Heart right ventricle (tissue), 16 donors: Measurements from ENCODE around the gene PDZD2. TPM values are rescaled to one million over a fixed set of nuclear protein-coding genes. Genes with fewer than 3 reads are reported as not detected.

Experiments used
- ATAC-seq, 8 donors: fragments of 200-7000 bp; cut with Tn5 transposase; one replicate each; pipeline ENCODE4 v1.9.1; 2020; ENCODE audit warnings: mild to moderate bottlenecking in 8 of 8, moderate library complexity in 8 of 8, moderate number of reproducible peaks in 1 of 8
- DNase-seq, 2 donors: peaks; one replicate each; pipeline ENCODE4 v3.0.0-alpha.2; 2020
- H3K27ac ChIP-seq, 10 donors: fragments of 200-600 bp; sonication (generic) in 2 of 10; one replicate each; pipeline versions ENCODE4 v1.5.0 to v1.8.0; 2020 to 2022; ENCODE audit warnings: mild to moderate bottlenecking in 3 of 10
- H3K27me3 ChIP-seq, 7 donors: fragments of 200-600 bp; one replicate each; pipeline ENCODE4 v1.8.0; 2021 to 2022; ENCODE audit warnings: mild to moderate bottlenecking in 2 of 7
- H3K36me3 ChIP-seq, 9 donors: fragments of 200-600 bp; sonication (generic) in 1 of 9; one replicate each; pipeline versions ENCODE4 v1.5.0 to v1.8.0; 2020 to 2022; ENCODE audit warnings: mild to moderate bottlenecking in 2 of 9
- H3K4me1 ChIP-seq, 9 donors: fragments of 200-600 bp; sonication (generic) in 1 of 9; one replicate each; pipeline versions ENCODE4 v1.5.0 to v1.8.0; 2020 to 2022; ENCODE audit warnings: mild to moderate bottlenecking in 4 of 9
- H3K4me3 ChIP-seq, 10 donors: fragments of 200-600 bp; sonication (generic) in 2 of 10; one replicate each; pipeline versions ENCODE4 v1.5.0 to v1.8.0; 2020 to 2022; ENCODE audit warnings: mild to moderate bottlenecking in 7 of 10, moderate library complexity in 2 of 10
- H3K9me3 ChIP-seq, 11 donors: fragments of 200-600 bp in 10 of 11; sonication (generic) in 2 of 11; one replicate each; pipeline versions ENCODE4 v1.5.0 to v1.8.0; 2013 to 2022; ENCODE audit warnings: mild to moderate bottlenecking in 2 of 11, control low read depth in 1 of 11, moderate library complexity in 1 of 11
- CTCF ChIP-seq, 9 donors: fragments of 200-600 bp; sonication (generic) in 2 of 9; IDR thresholded peaks; one replicate each; pipeline versions ENCODE4 v1.5.0 to v1.8.0; 2021 to 2022; ENCODE audit warnings: antibody characterized with exemption in 9 of 9, mild to moderate bottlenecking in 5 of 9, moderate library complexity in 1 of 9
- WGBS, 2 donors: extraction: QIAGEN DNeasy Blood & Tissue Kit; methylation state at CpG; one replicate each; pipeline ENCODE4 v1.1.7; 2013; ENCODE audit warnings: inconsistent platforms in 1 of 2; 5-methylcytosine and 5-hydroxymethylcytosine counted together
- intact Hi-C, 10 donors: fragments of 100-400 bp; cut with DNase I; formaldehyde crosslinking; loops; one replicate each; pipeline versions ENCODE4 v1.11.1 to v1.14.2; 2022
- polyA plus RNA-seq, 2 donors: library from polyadenylated mRNA; stranded (reverse); fragments of 200-250 nt; gene quantifications; one replicate each; pipeline ENCODE4 v1.2.3, GENCODE V29; 2013
- total RNA-seq, 10 donors: library from RNA; stranded (reverse); fragmentation: NEBNext Ultra II Directional in 3 of 10; extraction: Animal tissue kit (Norgen Biotek cat#: 25700) in 3 of 10; gene quantifications; one replicate each; pipeline versions ENCODE4 v1.2.1 to v1.2.4, GENCODE V29; 2021 to 2023
- donor health status: Arrhythmogenic right ventricular cardiomyopathy.
- donor health status: ischemic (EF 13 %, LVEDD 7.1; RV severe dilation, severe dysfunction).
- donor health status: healthy with polysubstance abuse.
- donor health status: DM: no; HTN: yes; CAD: no.
- donor health status: DM: no; HTN: no; CAD: no.
- donor health status: ischemic (EF 25% LVEDD 6.9; RV normal size, moderate dysfunction).
- donor health status: ischemic (EF 25% LVEDD 5.7; RV mildly dilated, moderate dysfunction).
- donor health status: healthy.
- donor health status: DM: yes; HTN: yes; CAD: no.
- donor health status: Ischemic cardiomyopathy.
- donor health status: ischemic (EF 35%, LVEDD 5.7; RV mildly dilated, moderate dysfunction).
- donor health status: nonischemic (EF 11% LVEDD 7.7; RV severe dilation, severe dysfunction).
- donor health status: DM: yes; HTN: yes; CAD: no.
- donor health status: PGD.
- donor health status: ischemic (EF 29% LVEDD 5.4; RV normal size, mild dysfunction).
- donor health status: nonischemic (EF 23%, LVEDD 6.1; RV moderate dilation, normal function).

Gene PDZD2
- total and polyA plus RNA-seq, 12 donors, result 9.0 to 117 (median 82.5) TPM

DNA sequence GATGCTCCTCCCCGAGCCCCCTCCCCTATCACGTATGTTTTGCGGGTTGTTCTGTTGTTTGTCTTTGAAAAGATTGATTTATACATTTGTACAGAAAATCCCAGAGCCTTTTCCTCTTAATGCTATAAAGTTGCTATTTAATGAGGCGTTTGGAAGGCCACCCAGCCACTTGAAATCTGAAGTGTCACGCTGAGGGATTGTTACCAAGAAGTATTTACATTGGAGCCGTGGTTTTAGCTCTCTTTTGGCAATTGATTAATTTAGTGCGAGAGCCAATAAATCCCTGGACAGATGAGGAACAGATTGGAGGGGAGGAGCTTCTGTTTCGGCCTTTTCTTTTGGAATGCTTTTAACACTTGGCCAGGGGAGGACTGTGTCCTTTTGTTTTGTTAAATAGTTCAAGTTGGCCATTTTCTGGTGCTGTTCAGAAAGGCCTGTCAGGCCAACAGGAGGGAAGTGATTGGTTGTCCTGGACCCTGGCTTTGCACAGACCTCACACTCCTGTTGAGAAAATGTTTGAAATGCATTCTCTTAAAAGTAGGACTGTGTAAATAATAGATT lies 250.2 kb downstream of the PDZD2 start:
- peaks cover 2 to 66% (median 17%) of the 10 kb centered on the region in 9 donors for H3K4me1 ChIP-seq
- intact Hi-C loops, result no loop called here
- ATAC-seq (peak in 6 of 8 donors; percentile 4 to 30 (median 11)), DNase-seq (no peak)
- no peak for TF ChIP-seq CTCF (IDR thresholded peaks at IDR 0.05)
- no peak overlapping the region for H3K4me3 ChIP-seq
- no peaks in the 10 kb centered on the region for H3K36me3 ChIP-seq
- H3K27ac ChIP-seq, result peak overlapping the region in 2 of 10 donors; percentile 24 to 25
- WGBS, 2 donors, result 57 to 61% methylated on average over 8 of the region's 8 CpGs
- no peaks in the 10 kb centered on the region for H3K9me3 ChIP-seq
- H3K27me3 ChIP-seq, result no peaks in the 10 kb centered on the region

DNA sequence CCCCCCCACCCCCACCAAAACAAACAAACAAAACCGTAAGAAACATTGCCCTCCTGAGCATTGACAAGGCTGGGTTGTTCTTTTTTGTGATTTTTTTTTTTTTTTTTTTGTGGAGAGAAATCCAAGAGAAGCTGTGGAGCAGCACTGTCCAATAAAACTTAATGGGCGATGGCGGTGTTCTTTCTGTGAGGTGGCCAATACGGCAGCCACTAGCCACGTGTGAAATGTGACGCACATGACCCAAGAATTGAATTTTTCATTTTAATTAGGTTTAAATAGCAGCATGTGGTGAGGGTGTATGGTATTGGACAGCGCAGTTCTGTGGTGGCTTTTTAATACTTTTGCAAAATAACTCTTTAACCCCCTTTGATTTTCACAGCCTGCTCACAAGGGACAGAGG lies 251.1 kb downstream of the PDZD2 start:
- TF ChIP-seq CTCF (IDR thresholded peaks at IDR 0.05), result no peak
- ATAC-seq, result no peak
- Histone ChIP-seq H3K36me3 (no peaks in the 10 kb centered on the region), H3K9me3 (no peaks in the 10 kb centered on the region), H3K4me3 (no peak overlapping the region), H3K4me1 (peaks cover 4 to 63% (median 21%) of the 10 kb centered on the region in 9 donors), H3K27ac (no peak overlapping the region), H3K27me3 (no peaks in the 10 kb centered on the region)
- 75 to 83% methylated on average over 7 of the region's 7 CpGs for WGBS, 2 donors
- intact Hi-C loops, result no loop called here
- no peak for DNase-seq

- ATAC-seq, result peak in 1 of 8 donors; percentile 31
- 75 to 81% methylated on average over 6 of the region's 6 CpGs for whole genome bisulfite sequencing, 2 donors
- Histone ChIP-seq H3K9me3 (no peaks in the 10 kb centered on the region), H3K27me3 (no peaks in the 10 kb centered on the region), H3K36me3 (no peaks in the 10 kb centered on the region), H3K4me3 (no peak overlapping the region), H3K4me1 (peaks cover 0 to 34% (median 12%) of the 10 kb centered on the region in 9 donors), H3K27ac (no peak overlapping the region)
- TF ChIP-seq CTCF (IDR thresholded peaks at IDR 0.05), result no peak
- intact Hi-C loops, result no loop called here
- DNase-seq, result no peak
These were observed 255.2 kb downstream of the PDZD2 start for GRCh38 chr5:31894141-31894540.

DNA sequence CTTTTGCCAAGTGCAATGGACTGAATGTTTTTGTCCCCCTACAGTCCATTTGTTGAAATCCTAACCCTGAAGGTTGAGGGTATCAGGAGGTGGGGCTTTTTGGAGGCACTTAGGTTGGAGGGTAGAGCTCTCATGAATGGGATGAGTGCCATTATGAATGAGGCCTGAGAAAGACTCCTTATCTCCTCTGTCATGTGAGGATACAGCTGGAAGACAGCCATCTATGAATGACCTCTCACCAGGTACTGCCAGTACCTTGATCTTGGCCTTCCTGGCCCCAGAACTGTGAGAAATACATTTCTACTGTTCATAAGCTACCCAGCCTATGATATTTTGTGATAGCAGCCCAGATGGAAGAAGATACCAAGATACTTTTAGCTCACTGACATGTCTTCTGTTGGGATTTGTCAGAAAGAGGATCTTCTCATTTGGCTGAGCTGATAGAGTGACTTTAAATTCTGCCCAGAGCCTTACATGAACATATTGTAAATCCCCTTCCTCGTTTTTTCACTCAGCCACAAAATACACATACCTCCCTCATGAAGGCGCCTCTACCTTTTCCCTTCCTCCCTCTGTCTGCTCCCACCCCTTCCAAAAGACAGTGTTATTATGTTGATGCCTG lies 256.4 kb downstream of the PDZD2 start:
- H3K9me3 ChIP-seq, result no peaks in the 10 kb centered on the region
- H3K27me3 ChIP-seq, result no peaks in the 10 kb centered on the region
- no peak for DNase-seq
- no peak for TF ChIP-seq CTCF (IDR thresholded peaks at IDR 0.05)
- H3K4me1 ChIP-seq, result peaks cover 0 to 28% (median 8%) of the 10 kb centered on the region in 9 donors
- H3K27ac ChIP-seq, result no peak overlapping the region
- no peak overlapping the region for H3K4me3 ChIP-seq
- ATAC-seq, result no peak
- 87 to 96% methylated on average over 2 of the region's 2 CpGs for WGBS, 2 donors
- no peaks in the 10 kb centered on the region for H3K36me3 ChIP-seq
- intact Hi-C loops, result no loop called here
